Small intestine (tissue), 7 donors: ENCODE results near the gene SUFU. TPM values are rescaled to one million over a fixed set of nuclear protein-coding genes. Genes with fewer than 3 reads are reported as not detected.

ENCODE experiments used
- DNase-seq, 2 donors: peaks; one replicate each; pipeline versions ENCODE4 v3.0.0 to v3.0.0-alpha.2; 2013
- FAIRE-seq: peaks from 2 replicates; lab custom pipeline; 2012; peaks lifted over from hg19 to GRCh38; lab: Jason Lieb, UNC
- H3K27ac ChIP-seq, 3 donors: one replicate each; pipeline ENCODE4 v1.5.1; 2013; ENCODE audit warnings: low read length in 2 of 3, mild to moderate bottlenecking in 2 of 3, control low read depth in 1 of 3, inconsistent platforms in 1 of 3, low read depth in 1 of 3, moderate library complexity in 1 of 3
- H3K27me3 ChIP-seq, 3 donors: one replicate each; pipeline ENCODE4 v1.6.1; 2013; ENCODE audit warnings: low read length in 3 of 3, inconsistent platforms in 1 of 3; ENCODE audit not compliant: control insufficient read depth in 3 of 3, insufficient read depth in 3 of 3
- H3K36me3 ChIP-seq, 3 donors: one replicate each; pipeline ENCODE4 v1.6.1; 2013; ENCODE audit warnings: low read length in 3 of 3, inconsistent platforms in 1 of 3, low read depth in 1 of 3, mild to moderate bottlenecking in 1 of 3, moderate library complexity in 1 of 3; ENCODE audit not compliant: control insufficient read depth in 3 of 3, insufficient read depth in 2 of 3
- H3K4me1 ChIP-seq, 3 donors: one replicate each; pipeline ENCODE4 v1.6.1; 2013; ENCODE audit warnings: low read length in 2 of 3, inconsistent platforms in 1 of 3, low read depth in 1 of 3, mild to moderate bottlenecking in 1 of 3, moderate library complexity in 1 of 3; ENCODE audit not compliant: control insufficient read depth in 3 of 3, insufficient read depth in 2 of 3
- H3K4me3 ChIP-seq, 3 donors: one replicate each; pipeline ENCODE4 v1.5.1; 2013; ENCODE audit warnings: low read length in 3 of 3, control low read depth in 1 of 3, inconsistent platforms in 1 of 3, low read depth in 1 of 3, mild to moderate bottlenecking in 1 of 3, moderate library complexity in 1 of 3
- H3K9me3 ChIP-seq, 2 donors: one replicate each; pipeline ENCODE4 v1.6.1; 2013; ENCODE audit warnings: low read depth in 1 of 2, low read length in 1 of 2; ENCODE audit not compliant: control insufficient read depth in 2 of 2, insufficient read depth in 1 of 2
- WGBS, 3 donors: extraction: QIAGEN DNeasy Blood & Tissue Kit; methylation state at CpG; one replicate each; pipeline ENCODE4 v1.1.7; 2013; 5-methylcytosine and 5-hydroxymethylcytosine counted together
- polyA plus RNA-seq, 4 donors: library from polyadenylated mRNA; stranded (reverse) in 3 of 4; unstranded in 1 of 4; fragments of 200-250 nt in 3 of 4; fragments of 120-200 nt in 1 of 4; gene quantifications; one replicate each; pipeline versions ENCODE4 v1.2.1 to v1.2.3, GENCODE V29; 2013
- donor health status: healthy with polysubstance abuse.
- donor health status: control.
- donor health status: control.
- donor health status: Bipolar disorder and iron deficiency.
- donor health status: healthy.

The SUFU gene
- polyA plus RNA-seq, 4 donors, result 2.2 to 15.0 (median 4.0) TPM

DNA sequence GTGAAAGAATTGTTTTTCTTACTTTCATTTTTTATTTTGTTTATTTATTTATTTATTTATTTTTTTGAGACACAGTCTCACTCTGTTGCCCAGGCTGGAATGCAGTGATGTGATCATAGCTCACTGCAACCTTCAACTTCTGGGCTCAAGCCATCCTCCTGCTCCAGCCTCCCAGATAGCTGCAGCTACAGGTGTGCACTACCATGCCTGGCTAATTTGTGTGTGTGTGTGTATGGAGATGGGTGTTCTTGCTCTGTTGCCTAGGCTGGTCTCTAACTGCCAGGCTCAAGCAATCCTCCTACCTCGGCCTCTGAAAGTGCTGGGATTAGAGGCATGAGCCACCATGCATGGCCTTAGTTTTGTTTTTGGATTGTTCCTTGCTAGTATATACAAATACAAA lies 85.1 kb downstream of the SUFU start:
- no peaks in the 10 kb centered on the region for H3K4me1 ChIP-seq
- FAIRE-seq (no peak), DNase-seq (no peak)
- H3K36me3 ChIP-seq, result peaks cover 0 to 16% (median 0%) of the 10 kb centered on the region in 3 donors
- H3K27ac ChIP-seq, result no peak overlapping the region
- WGBS, 3 donors, result 89 to 100% (median 94%) methylated on average over 1 of the region's 1 CpG
- H3K9me3 ChIP-seq, result no peaks in the 10 kb centered on the region
- H3K27me3 ChIP-seq, result no peaks in the 10 kb centered on the region
- no peak overlapping the region for H3K4me3 ChIP-seq

DNA sequence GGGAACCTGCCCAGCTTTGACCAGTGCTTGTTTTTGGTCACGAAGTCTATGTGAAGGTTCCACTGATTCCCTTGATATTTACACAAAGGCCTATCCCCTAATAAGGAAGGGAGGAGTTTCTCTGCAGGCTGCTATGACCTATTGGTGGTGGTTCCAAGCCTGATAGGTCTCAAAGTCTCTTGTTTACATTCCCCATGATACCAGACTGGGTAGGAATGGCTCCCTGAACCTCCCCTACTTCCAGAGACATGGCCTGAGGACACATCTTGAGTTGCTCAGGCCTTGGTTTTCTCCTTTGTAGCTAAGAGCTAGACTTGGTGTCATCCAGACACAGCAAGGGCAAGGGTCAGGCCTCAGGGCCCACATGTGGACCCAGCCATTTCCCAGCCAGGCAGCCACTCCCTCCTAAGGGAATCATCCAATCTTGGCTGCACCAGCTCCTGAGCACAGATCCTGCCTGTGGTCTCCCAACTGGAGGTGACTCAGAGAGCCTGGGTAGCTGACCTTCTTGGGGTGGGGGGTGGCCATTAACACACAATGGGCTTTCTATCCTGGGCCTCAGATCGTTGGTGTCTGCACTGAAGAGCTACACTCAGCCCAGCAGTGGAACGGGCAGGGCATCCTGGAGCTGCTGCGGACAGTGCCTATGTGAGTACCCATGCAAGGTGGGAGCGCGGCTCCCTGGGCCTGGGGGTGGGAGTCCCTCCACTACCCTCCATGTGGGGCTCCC lies 89.5 kb downstream of the SUFU start:
- peaks cover 0 to 46% (median 0%) of the 10 kb centered on the region in 3 donors for H3K36me3 ChIP-seq
- FAIRE-seq (no peak), DNase-seq (peak in 1 of 2 donors; percentile 37)
- peaks cover 0 to 20% (median 0%) of the 10 kb centered on the region in 3 donors for H3K4me1 ChIP-seq
- H3K4me3 ChIP-seq, result no peak overlapping the region
- no peaks in the 10 kb centered on the region for H3K9me3 ChIP-seq
- no peaks in the 10 kb centered on the region for H3K27me3 ChIP-seq
- H3K27ac ChIP-seq, result no peak overlapping the region
- 80 to 85% (median 83%) methylated on average over 6 of the region's 6 CpGs for WGBS, 3 donors

DNA sequence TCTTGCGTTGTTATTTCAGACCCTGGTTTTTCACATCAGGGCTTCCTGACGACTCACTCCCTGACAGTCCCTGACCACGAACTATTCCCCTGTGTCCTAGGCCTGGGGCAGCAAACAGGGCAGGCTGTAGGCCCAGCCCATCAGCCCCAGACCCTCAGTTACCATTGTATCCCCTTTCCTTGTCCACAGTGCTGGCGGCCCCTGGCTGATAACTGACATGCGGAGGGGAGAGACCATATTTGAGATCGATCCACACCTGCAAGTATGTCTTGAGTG lies 90.0 kb downstream of the SUFU start:
- WGBS, 3 donors, result 86 to 96% (median 90%) methylated on average over 6 of the region's 6 CpGs
- Histone ChIP-seq H3K9me3 (no peaks in the 10 kb centered on the region), H3K4me3 (no peak overlapping the region), H3K27ac (no peak overlapping the region), H3K4me1 (peaks cover 0 to 22% (median 0%) of the 10 kb centered on the region in 3 donors), H3K27me3 (no peaks in the 10 kb centered on the region), H3K36me3 (peaks cover 0 to 48% (median 0%) of the 10 kb centered on the region in 3 donors)
- no peak for DNase-seq
- FAIRE-seq, result no peak

DNA sequence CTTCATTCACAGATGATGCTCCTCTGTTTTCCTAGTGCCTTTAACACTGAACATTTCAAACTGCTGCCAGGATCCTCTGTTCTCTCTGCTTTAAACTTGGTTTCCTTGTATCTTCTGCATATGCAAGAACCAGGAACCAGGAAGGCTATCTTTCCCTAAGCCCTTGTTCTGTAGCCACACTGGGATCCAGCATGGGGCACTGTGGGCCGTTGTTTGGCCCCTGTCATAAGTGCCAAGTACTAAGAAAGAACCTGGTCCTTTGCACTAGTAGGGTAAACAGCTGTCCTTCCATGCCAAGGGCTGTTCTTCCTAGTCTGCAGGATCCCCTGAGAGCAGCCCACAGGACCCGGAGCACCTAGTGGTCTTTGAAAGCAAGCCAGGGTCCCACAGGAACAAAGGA lies 91.5 kb downstream of the SUFU start:
- Histone ChIP-seq H3K27ac (no peak overlapping the region), H3K4me1 (peaks cover 0 to 38% (median 0%) of the 10 kb centered on the region in 3 donors), H3K36me3 (peaks cover 0 to 62% (median 0%) of the 10 kb centered on the region in 3 donors), H3K9me3 (no peaks in the 10 kb centered on the region), H3K27me3 (no peaks in the 10 kb centered on the region), H3K4me3 (no peak overlapping the region)
- FAIRE-seq (no peak), DNase-seq (no peak)
- WGBS, 3 donors, result 72 to 78% (median 72%) methylated on average over 2 of the region's 2 CpGs

DNA sequence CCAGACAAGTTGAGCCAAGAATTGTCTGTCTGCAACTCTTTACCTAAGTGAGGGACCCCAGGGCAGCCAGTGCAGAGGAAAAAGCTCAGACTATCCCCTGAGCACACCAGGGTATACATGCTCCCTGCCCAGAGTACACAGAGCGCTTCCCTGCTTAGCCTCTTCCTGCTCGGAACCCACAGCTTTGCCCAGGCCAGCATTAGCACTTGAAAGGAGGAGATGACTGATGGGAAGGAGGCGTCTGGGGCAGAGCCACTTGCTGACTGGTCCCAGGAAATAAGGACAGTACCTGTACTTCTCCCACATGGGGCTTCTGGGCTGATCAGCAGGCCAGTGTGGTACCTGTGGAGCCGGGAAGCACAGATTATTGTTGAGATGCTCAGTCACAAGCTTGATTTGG lies 92.1 kb downstream of the SUFU start:
- peaks cover 0 to 66% (median 0%) of the 10 kb centered on the region in 3 donors for H3K36me3 ChIP-seq
- no peak for FAIRE-seq
- WGBS, 3 donors, result 87 to 96% (median 90%) methylated on average over 4 of the region's 4 CpGs

DNA sequence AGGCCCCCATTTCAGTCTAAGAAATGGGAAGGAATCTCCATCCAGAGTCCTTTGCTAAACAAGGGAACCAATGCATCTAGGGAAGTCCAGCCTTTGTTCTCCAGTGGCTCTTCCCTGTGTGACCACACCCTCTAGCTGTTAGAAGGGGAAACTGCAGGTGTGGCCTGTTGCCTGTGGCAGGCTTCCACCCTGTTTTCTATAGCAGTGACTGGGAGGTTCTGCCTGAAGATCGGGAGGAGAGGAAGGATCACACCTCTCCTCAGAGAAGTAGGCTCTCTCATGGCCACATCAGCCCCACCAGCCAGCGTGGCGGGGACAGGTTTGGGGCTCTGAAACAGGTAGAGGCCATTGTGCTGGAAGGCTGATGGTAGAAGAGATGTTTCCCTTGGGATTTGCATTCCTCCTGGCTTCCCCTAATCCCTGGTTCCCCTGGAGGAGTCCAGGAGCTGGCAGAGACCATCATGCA lies 92.8 kb downstream of the SUFU start:
- peak; percentile 73 to 76 for DNase-seq
- H3K27ac ChIP-seq, result peak overlapping the region in 1 of 3 donors; percentile 46
- FAIRE-seq, result no peak
- H3K4me3 ChIP-seq, result no peak overlapping the region
- no peaks in the 10 kb centered on the region for H3K27me3 ChIP-seq
- peaks cover 0 to 72% (median 0%) of the 10 kb centered on the region in 3 donors for H3K36me3 ChIP-seq
- H3K4me1 ChIP-seq, result peaks cover 0 to 50% (median 0%) of the 10 kb centered on the region in 3 donors
- 45 to 57% (median 52%) methylated on average over 3 of the region's 3 CpGs for WGBS, 3 donors
- no peaks in the 10 kb centered on the region for H3K9me3 ChIP-seq

More for the DNA sequence above, 92.1 kb downstream of the SUFU start:
- peaks cover 0 to 44% (median 0%) of the 10 kb centered on the region in 3 donors for H3K4me1 ChIP-seq
- H3K27me3 ChIP-seq, result no peaks in the 10 kb centered on the region
- no peak overlapping the region for H3K4me3 ChIP-seq
- H3K27ac ChIP-seq, result peak overlapping the region in 1 of 3 donors; percentile 5
- no peak for DNase-seq
- H3K9me3 ChIP-seq, result no peaks in the 10 kb centered on the region

DNA sequence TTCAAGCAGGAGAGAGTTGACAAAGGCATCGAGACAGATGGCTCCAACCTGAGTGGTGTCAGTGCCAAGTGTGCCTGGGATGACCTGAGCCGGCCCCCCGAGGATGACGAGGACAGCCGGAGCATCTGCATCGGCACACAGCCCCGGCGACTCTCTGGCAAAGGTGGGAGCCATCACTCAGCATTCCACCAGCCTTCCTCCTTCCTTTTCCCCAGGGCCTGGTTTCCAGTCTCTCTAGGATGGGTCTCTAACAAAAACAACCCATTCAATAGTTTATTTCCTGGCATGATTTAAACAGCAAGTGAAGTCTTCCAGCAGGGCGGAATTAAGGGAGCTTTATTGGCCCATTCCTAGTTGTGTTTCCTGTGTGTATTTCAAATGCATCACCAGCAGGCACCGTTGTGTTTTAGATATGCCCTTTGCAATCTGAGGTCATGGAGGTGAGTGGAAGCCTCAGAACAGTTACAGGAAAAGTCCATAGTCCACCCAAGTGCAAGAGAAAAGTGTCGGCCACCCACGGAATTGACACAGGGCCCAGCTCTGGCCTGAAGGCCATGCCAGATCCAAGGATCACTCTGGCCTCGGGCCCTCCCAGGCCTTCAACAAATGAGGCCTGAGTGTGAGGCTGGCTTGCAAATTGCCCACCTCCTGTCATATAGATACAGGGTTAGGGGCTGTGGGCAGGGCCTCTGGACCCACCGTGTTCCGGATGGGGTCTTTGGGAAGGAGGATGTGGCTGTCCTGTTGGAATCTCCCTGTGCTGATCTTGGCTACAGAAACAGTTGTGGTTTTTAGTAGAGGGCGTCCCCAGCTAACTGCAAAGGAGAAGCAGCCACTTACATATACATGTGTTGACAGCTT lies 93.6 kb downstream of the SUFU start:
- FAIRE-seq (no peak), DNase-seq (no peak)
- Histone ChIP-seq H3K27ac (peak overlapping the region in 2 of 3 donors; percentile 2 to 59), H3K4me3 (no peak overlapping the region), H3K27me3 (no peaks in the 10 kb centered on the region), H3K36me3 (peaks cover under 1 to 75% (median 2%) of the 10 kb centered on the region in 3 donors), H3K4me1 (peaks cover 0 to 51% (median 0%) of the 10 kb centered on the region in 3 donors), H3K9me3 (no peaks in the 10 kb centered on the region)
- 54 to 80% (median 79%) methylated on average over 16 of the region's 16 CpGs for WGBS, 3 donors

DNA sequence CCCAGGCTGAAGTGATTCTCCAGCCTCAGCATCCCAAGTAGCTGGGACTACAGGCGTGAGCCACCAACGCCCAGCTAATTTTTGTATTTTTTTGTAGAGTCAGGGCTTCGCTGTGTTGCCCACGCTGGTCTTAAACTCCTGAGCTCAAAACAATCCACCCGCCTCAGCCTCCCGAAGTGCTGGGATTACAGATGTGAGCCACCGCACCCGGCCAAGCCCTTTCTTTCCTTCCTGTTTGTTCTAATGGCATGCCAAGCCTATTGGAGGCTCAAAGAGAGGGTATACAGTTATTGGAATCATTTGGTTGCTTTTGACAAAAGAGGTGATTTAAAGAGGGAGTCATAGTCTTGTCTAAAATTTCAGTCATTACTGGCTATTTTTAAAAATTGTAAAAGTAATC lies 94.5 kb downstream of the SUFU start:
- peaks cover 3 to 78% (median 7%) of the 10 kb centered on the region in 3 donors for H3K36me3 ChIP-seq
- no peaks in the 10 kb centered on the region for H3K9me3 ChIP-seq
- no peak overlapping the region for H3K27ac ChIP-seq
- FAIRE-seq, result no peak
- DNase-seq, result no peak
- H3K4me3 ChIP-seq, result no peak overlapping the region
- WGBS, 3 donors, result 76 to 93% (median 89%) methylated on average over 8 of the region's 8 CpGs
- peaks cover 0 to 51% (median 0%) of the 10 kb centered on the region in 3 donors for H3K4me1 ChIP-seq
- H3K27me3 ChIP-seq, result no peaks in the 10 kb centered on the region
